Stimulated activated naive CD8-positive, alpha-beta T cell treated with anti-CD3 and anti-CD28 coated beads, Interleukin-15, amount 100 ng/mL, for 72 hours (primary cell): Measurements from ENCODE around the gene VENTX.
A peak's percentile ranks its signal among the peaks of the same experiment; 100 is the strongest.

Source experiments
- ATAC-seq: fragments of 150-1000 bp; cut with Tn5 transposase; 2 replicates; pipeline ENCODE4 v1.10.0; 2021; ENCODE audit warnings: mild to moderate bottlenecking, moderate library complexity
- DNase-seq, 2 donors: peaks; one replicate each; pipeline ENCODE4 v3.0.0; 2021 to 2022
- H3K27ac Mint-ChIP-seq, 2 donors: one replicate each; pipeline ENCODE4 v1.8.0; 2022; ENCODE audit warnings: mild to moderate bottlenecking in 2 of 2, mixed read lengths in 2 of 2, moderate library complexity in 2 of 2
- H3K27me3 Mint-ChIP-seq: one replicate; pipeline ENCODE4 v1.8.0; 2022; ENCODE audit warnings: mixed read lengths
- H3K4me1 Mint-ChIP-seq: one replicate; pipeline ENCODE4 v1.8.0; 2022; ENCODE audit warnings: mild to moderate bottlenecking, mixed read lengths
- H3K4me3 Mint-ChIP-seq, 2 donors: one replicate each; pipeline ENCODE4 v1.8.0; 2022; ENCODE audit warnings: mild to moderate bottlenecking in 2 of 2, mixed read lengths in 2 of 2, moderate library complexity in 1 of 2
- H3K9me3 Mint-ChIP-seq, 2 donors: one replicate each; pipeline ENCODE4 v1.8.0; 2022; ENCODE audit warnings: mixed read lengths in 2 of 2

VENTX gene

DNA sequence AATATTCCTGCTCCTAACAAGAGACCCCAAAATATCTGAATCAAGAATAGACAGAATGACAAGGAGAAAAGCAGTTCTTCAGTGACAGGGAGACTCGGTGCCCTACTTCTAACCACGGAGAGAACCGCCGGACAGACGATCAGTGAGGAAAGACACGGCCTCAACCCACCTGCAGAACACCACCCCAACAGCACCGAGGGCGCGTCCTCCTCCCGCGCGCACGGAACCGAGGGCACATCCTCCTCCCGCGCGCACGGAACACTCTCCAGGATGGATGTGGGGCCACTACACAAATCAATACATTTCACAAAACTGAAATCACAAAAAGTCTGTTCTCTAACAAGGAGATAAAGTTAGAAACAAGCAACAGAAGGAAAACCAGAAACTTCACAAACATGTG, 48.7 kb downstream of the VENTX start:
- DNase-seq (no peak), ATAC-seq (no peak)
- Mint-ChIP-seq H3K9me3 (no peaks in the 10 kb centered on the region), H3K4me3 (no peak overlapping the region), H3K4me1 (no peaks in the 10 kb centered on the region), H3K27ac (no peak overlapping the region), H3K27me3 (no peaks in the 10 kb centered on the region)

DNA sequence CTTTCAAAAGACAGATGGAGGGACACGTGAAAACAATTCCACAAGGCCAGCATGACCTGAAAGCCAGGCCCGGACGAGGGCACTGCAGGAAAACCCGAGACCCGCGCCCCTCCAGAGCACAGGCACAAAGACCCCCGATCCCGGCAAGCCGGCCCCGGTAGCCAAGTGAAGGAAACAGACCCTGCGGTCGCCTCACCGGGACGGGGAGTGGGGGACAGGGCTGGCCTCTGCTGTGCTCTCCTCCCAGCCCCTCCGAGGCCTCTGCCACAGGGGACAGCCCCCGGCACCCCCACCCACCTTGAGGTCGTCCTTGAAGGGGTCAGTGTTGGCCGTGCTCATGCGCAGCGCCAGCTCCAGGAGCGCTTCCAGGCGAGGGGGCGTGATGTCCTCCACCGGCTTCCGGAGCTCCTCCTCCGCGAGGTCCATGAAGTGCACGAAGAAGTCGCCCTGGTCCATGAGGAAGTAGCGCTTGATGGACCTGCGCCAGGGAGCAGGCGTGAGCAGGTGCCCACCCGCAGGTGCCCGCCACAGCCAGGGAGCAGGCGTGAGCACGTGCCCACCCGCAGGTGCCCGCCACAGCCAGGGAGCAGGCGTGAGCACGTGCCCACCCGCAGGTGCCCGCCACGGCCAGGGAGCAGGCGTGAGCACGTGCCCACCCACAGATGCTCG, 50.3 kb downstream of the VENTX start:
- Mint-ChIP-seq H3K4me3 (no peak overlapping the region), H3K27ac (no peak overlapping the region)
- ATAC-seq, result peak; percentile 35

GRCh38 chr10:133289761-133290160, 52.1 kb downstream of the VENTX start:
- peaks cover 15% of the 10 kb centered on the region for H3K4me1 Mint-ChIP-seq
- no peak overlapping the region for H3K4me3 Mint-ChIP-seq
- DNase-seq (no peak), ATAC-seq (no peak)
- H3K27me3 Mint-ChIP-seq, result no peaks in the 10 kb centered on the region
- no peak overlapping the region for H3K27ac Mint-ChIP-seq
- H3K9me3 Mint-ChIP-seq, result no peaks in the 10 kb centered on the region

More for the DNA sequence above, 50.3 kb downstream of the VENTX start:
- no peak for DNase-seq
- Mint-ChIP-seq H3K27me3 (no peaks in the 10 kb centered on the region), H3K9me3 (no peaks in the 10 kb centered on the region), H3K4me1 (no peaks in the 10 kb centered on the region)
